Ecto neural progenitor cell (in vitro differentiated cells): ENCODE measurements around the gene SLC6A5.

Source experiments
- DNase-seq: peaks from one replicate; pipeline ENCODE4 v3.0.0-alpha.2; 2018; ENCODE audit warnings: low spot score

SLC6A5 gene

GRCh38 chr11:20621679-20622078, 22.3 kb downstream of the SLC6A5 start:
- no peak for DNase-seq

DNA sequence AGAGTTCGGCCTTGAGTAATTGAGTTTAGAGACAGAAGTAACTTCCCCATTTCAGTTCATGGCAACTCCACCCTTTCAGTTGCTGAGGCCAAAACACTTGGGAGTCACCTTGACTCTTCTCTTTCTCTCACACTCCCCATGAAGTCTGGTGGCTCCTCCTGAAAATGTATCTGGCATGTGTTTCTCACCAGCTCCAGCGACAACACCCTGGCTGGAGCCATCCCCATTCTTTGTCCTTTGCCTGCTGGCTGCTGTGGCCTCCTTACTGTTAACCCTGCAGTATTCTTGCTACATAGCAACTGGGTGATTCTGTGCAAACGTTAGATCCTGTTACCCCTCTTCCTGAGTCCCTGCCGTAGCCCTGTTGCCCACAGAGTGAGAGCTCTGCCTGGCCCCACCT, 23.8 kb downstream of the SLC6A5 start:
- DNase-seq = no peak

DNA sequence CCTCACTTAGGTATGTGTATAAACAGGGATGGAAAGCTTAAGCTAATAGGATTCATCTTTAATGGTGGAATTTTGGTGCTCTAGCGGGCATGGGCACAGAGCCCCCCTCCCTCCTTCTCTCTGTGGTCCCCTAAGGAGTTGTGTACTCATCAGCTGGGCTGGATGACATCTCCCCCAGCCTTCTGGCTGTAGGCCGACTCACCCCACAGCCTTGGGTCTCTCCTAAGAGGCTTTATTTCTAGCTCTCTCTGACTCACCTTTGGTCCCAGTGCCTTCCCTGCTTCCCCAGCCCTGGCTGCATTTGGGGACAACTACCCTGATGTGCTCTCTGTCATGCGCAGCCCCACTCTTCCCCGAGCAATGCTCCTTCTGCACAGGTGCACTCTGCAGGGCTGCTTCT, 26.9 kb downstream of the SLC6A5 start:
- DNase-seq = no peak

- no peak for DNase-seq
Measured at GRCh38 chr11:20627026-20627425, 27.6 kb downstream of the SLC6A5 start.

DNA sequence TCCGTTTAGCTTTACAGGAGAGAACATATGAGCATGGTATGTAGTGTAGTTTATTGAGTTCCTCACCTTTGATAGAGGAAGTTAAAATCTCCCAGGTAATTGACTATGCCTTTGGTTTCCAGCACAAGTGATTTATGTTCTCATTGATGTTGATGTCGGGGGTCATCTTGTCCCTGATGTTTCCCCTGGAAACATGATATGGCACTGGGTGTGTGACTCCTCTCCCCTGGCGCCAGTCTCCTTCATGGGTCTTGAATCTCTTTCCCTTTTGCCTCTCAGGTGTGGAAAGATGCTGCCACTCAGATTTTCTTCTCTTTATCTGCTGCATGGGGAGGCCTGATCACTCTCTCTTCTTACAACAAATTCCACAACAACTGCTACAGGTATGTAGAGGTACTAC, 28.3 kb downstream of the SLC6A5 start:
- no peak for DNase-seq

DNA sequence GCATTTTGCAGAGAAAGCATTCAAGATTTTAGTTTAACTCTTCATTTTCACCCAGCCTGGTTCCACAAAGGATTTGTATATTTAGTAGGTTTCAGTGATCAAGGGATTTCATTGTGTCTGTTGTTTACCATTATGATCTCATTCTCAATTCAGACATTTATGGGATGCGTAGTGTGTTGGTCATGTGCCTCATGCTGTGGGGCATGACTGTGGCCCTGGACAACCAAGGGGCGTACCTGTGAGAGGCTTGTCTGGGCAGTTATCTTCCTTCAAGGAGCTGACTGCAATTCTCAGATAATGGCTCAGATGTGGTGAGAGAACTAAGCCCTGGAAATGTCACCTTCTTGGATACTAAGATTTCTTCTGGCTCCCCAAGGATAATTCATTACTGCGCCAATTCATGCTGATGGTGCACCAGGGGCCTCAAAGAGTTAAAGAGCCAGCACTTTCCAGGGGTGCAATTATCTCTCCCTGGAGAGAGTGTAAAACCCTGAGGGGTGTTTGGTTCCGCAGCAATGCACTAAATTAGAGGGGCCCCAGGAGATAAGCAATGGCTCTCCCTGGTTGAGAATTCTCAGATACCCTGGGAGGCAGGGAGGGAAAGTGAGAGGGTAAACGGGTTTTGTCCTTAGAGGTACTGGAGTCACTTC, 32.2 kb downstream of the SLC6A5 start:
- no peak for DNase-seq

- no peak for DNase-seq
Measured at GRCh38 chr11:20632169-20632532, 32.7 kb downstream of the SLC6A5 start.

DNA sequence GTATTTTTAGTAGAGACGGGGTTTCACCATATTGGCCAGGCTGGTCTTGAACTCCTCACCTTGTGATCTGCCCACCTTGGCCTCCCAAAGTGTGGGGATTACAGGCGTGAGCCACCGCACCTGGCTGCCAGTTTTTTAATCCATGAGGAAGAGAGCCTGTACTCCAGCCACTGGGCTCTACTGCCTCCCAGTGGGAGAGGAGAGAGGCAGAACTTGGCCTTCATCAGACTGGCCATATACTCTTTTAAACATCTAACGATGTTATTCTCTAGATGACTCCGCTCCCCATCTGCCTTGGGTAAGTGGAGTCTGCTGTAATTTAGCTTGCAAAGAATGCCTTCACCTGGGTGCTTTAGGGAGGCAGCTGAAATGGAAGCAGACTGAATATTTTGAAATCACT, 34.6 kb downstream of the SLC6A5 start:
- no peak for DNase-seq

DNA sequence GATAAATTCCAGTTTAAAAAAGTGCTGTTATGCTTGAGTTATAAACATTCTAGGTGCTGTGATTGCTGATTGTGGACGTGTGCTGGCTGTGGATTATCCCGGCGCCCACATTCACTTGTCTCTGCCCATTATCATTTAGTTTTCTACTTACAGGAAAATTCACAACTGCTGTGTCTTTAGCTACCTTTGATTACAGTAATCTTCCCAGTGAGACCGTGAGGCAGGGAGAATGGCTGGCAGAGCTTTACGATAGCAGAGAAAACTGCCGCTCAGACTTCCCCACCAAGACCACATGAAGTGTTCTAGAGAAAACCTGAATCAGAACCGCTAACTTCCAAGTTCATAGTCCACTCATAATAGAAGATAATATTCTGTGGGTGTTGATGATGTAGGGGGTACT, 35.4 kb downstream of the SLC6A5 start:
- no peak for DNase-seq

DNA sequence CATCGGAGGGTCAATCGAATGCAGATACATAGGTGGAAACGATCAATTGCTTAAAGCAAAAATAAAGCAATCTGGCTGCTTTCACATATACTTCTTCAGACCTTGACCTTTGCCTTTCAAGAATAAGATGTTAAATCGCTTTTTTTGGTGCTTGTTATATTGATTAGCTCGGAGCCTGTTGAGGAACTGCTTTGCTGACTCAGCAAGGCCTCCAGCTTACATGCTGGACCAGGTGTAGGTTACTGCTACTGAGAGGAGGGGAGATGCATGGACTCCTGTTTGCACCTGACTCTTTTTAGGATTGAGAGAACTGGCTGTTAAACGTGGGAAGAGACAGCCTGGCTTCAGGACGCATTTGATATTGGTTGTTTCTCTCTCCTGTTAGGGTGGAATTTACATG, 38.7 kb downstream of the SLC6A5 start:
- DNase-seq = no peak

DNA sequence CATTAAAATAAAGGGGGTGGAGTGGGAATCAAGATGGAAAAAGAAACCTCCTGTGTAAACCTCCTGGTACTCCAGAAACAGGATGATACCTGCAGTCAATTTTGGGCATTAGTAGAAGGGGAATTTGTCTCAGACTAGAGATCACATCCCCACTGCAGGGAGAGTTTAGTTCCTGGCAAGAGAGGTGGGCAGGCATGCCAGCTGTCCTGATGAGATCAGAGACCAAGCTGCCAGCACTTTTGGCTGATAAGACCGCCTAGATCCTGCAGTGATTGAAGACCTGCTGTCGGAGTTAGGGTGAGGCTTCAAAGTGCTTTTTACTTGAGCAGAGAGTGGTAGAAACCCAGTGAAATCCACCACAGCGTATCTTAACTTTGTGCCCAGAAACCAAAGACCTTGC, 40.3 kb downstream of the SLC6A5 start:
- DNase-seq = no peak

DNA sequence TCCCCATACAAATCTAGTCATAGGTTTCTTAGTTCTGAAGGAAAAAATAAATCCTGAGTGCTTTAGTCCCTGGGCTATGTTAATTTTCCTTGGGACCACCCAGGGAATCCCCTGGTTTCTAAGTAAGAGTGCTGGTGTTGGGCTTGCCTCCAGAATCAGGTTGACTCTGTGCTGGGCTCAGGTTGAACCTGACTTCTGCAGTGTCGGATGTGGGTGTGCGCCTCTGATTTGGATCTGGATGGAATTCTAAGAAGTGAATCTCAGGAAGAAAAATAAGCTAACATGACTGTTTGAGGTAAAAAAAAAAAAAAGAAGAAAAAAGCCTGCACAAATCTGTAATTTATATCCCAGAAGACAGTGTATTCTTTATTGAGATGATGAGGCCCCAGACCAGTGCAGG, 41.0 kb downstream of the SLC6A5 start:
- DNase-seq = no peak

GRCh38 chr11:20644360-20644759, 45.0 kb downstream of the SLC6A5 start:
- no peak for DNase-seq

- DNase-seq = peak; percentile 59
Measured at GRCh38 chr11:20647976-20648565, 48.7 kb downstream of the SLC6A5 start.

DNA sequence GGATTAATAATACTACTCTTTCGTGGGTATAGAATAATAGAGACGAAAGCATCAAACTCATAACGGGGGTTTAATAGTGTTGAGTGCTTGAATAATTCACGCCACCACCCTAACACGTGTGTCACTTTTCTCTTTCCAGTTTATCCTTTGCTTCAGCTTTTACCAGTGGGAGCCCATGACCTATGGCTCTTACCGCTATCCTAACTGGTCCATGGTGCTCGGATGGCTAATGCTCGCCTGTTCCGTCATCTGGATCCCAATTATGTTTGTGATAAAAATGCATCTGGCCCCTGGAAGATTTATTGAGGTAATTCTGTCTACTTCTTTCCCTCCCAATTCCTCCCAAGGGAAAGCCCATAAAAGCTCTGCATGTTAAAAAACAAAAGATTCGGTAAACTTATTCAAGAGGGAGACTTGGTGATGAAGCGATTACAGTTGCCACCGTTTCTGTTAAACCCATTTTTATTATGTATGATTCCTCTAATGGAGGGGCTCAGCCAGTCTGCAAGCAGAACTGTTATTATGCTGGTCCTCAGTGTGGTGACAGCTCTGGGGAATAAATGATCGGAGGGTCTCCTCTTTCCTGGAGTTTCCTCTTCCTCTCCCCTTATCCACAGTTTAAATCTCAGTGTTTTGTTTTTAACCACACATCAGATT, 52.9 kb downstream of the SLC6A5 start:
- no peak for DNase-seq

DNA sequence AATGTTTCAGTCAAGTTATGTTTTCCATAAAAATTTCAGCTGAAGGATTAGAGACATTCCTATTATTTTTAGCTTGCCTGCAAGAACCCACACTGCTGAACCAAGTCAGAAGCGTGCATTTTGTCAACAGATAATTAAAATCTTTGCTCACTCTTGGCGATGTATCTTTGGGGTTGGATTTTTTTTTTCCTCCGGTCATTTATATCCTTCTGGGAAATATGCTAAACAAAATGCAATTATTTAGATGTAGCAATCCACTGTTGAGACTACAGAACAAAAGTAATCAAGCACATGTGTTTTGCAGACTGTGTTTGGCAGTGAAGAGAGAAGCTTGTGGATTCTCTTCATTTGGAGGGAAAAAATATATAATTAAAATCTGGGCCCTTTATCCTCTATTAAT, 54.6 kb downstream of the SLC6A5 start:
- DNase-seq = no peak

DNA sequence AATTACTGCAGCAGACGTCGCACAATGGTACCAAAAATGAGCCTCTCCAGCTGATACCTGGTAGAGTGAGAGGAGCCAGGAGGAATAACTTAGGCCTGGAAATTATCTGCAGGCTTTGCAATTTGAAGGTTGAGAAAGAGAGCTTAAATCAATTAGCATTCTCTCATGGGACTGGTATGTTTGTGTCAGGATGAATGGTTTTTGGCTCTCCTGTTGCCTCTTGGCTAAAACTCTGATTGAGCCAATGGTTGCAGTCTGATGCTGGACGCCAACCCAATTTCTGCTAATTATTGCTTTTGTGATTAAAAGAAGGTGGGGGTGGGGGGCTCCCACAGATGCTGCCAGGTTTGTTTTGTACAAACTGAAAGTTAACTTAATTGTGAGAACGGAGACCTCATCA, 57.5 kb downstream of the SLC6A5 start:
- DNase-seq = no peak

DNA sequence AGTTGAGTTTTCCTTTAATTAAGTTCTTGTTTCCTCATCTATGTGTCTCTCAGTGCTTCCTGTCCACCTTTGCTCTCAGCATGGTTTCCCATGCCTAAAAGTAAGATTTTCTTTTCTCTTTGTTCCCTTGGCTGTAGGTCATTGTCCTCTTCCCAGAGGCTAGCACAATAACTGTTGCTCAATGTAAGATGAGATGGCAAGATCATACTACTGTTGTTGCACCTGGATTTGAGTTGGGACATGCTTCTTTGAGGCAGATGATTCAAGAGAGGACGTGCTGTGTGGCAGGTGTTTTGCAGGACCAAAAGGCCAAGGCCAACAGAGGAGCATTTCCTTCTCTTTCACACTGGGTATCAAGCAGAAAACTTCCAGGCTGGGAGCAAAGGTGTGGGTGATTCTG, 58.7 kb downstream of the SLC6A5 start:
- DNase-seq = no peak

DNA sequence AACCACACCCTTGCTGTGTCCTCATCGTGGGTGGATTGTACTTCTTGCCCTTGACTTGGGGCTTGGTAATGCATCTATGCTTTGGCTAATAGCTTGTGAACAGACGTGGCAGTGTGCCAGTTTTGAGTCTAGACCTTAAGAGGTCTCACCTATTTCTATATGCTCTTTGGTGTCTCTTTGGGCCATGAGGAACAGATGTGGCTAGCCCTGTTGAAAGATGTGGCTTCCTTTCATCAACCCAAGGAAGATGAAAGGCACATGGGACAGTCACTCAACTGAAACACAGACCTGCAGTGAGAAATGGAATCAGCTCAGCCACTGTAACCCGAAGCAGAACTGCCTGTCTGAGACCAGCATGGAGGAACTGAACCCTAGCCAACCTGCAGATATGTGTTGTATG, 62.0 kb downstream of the SLC6A5 start:
- DNase-seq = no peak

- no peak for DNase-seq
Measured at GRCh38 chr11:20661850-20662249, 62.4 kb downstream of the SLC6A5 start.

- DNase-seq = no peak
Measured at GRCh38 chr11:20668131-20668809, 68.9 kb downstream of the SLC6A5 start.

- DNase-seq = peak; percentile 64
Measured at GRCh38 chr11:20668844-20669819, 69.7 kb downstream of the SLC6A5 start, which contains the start of gene NELL1. NELL1 (plus strand) TSS chr11:20669586.
